GM18507 (cell line): ENCODE measurements around the gene NR6A1.

Experiments used
- DNase-seq: peaks from one replicate; pipeline ENCODE4 v3.0.0; 2011; ENCODE audit warnings: low read depth; ENCODE audit not compliant: insufficient read length; ENCODE audit errors: extremely low spot score
- FAIRE-seq: peaks from 2 replicates; lab custom pipeline; 2011; peaks lifted over from hg19 to GRCh38; lab: Jason Lieb, UNC

NR6A1 gene

GRCh38 chr9:124706685-124707084 lies 64.4 kb downstream of the NR6A1 start:
- FAIRE-seq (no peak), DNase-seq (no peak)

GRCh38 chr9:124699575-124699974 lies 71.5 kb downstream of the NR6A1 start:
- FAIRE-seq (no peak), DNase-seq (no peak)

GRCh38 chr9:124698265-124698664 lies 72.8 kb downstream of the NR6A1 start:
- FAIRE-seq = no peak
- no peak for DNase-seq

- FAIRE-seq (no peak), DNase-seq (no peak)
Observed at GRCh38 chr9:124697326-124698200, 73.5 kb downstream of the NR6A1 start.

- no peak for FAIRE-seq
- no peak for DNase-seq
Observed at GRCh38 chr9:124696101-124696500, 75.0 kb downstream of the NR6A1 start.

- DNase-seq (no peak), FAIRE-seq (no peak)
Observed at GRCh38 chr9:124695280-124695890, 75.7 kb downstream of the NR6A1 start.

GRCh38 chr9:124694414-124695279 lies 76.5 kb downstream of the NR6A1 start:
- FAIRE-seq (no peak), DNase-seq (no peak)

- FAIRE-seq = no peak
- no peak for DNase-seq
Observed at GRCh38 chr9:124693403-124693802, 77.7 kb downstream of the NR6A1 start.

- FAIRE-seq (no peak), DNase-seq (no peak)
Observed at GRCh38 chr9:124688238-124688904, 82.7 kb downstream of the NR6A1 start.

- FAIRE-seq (no peak), DNase-seq (no peak)
Observed at GRCh38 chr9:124686918-124687317, 84.2 kb downstream of the NR6A1 start.

- no peak for FAIRE-seq
Observed at GRCh38 chr9:124685217-124685616, 85.9 kb downstream of the NR6A1 start.

GRCh38 chr9:124684169-124684568 lies 86.9 kb downstream of the NR6A1 start:
- FAIRE-seq (no peak), DNase-seq (no peak)

More at GRCh38 chr9:124685217-124685616, 85.9 kb downstream of the NR6A1 start:
- no peak for DNase-seq

GRCh38 chr9:124683043-124683442 lies 88.1 kb downstream of the NR6A1 start:
- FAIRE-seq = no peak

GRCh38 chr9:124680714-124681390 lies 90.3 kb downstream of the NR6A1 start:
- DNase-seq (no peak), FAIRE-seq (no peak)

More at GRCh38 chr9:124683043-124683442, 88.1 kb downstream of the NR6A1 start:
- DNase-seq = no peak

- DNase-seq (no peak), FAIRE-seq (no peak)
Observed at GRCh38 chr9:124680049-124680448, 91.1 kb downstream of the NR6A1 start.

- no peak for FAIRE-seq
- DNase-seq = no peak
Observed at GRCh38 chr9:124676159-124676551, 95.0 kb downstream of the NR6A1 start.

- FAIRE-seq = no peak
- no peak for DNase-seq
Observed at GRCh38 chr9:124675261-124676158, 95.6 kb downstream of the NR6A1 start.

- DNase-seq (no peak), FAIRE-seq (no peak)
Observed at GRCh38 chr9:124674651-124675050, 96.5 kb downstream of the NR6A1 start.
